Transverse colon (tissue), 4 donors: Measurements from ENCODE around the gene SCGB1C1. TPM values are rescaled to one million over a fixed set of nuclear protein-coding genes. Genes with fewer than 3 reads are reported as not detected.
"Not testable (repeated sequence)": the region's sequence is repeated elsewhere in the genome, so short reads cannot be mapped to it uniquely, and the experiment has no call there.

Experiments
- DNase-seq: peaks from one replicate; pipeline ENCODE4 v3.0.0-alpha.2; 2019
- H3K27ac ChIP-seq, 4 donors: fragments of 200-600 bp; sonication (generic); 2 replicates each; pipeline ENCODE4 v1.5.1; 2016 to 2018; ENCODE audit warnings: inconsistent platforms in 4 of 4
- H3K27me3 ChIP-seq: fragments of 200-600 bp; sonication (generic); 2 replicates; pipeline ENCODE4 v1.5.1; 2017; ENCODE audit warnings: inconsistent platforms
- H3K36me3 ChIP-seq, 4 donors: fragments of 200-600 bp; sonication (generic); 2 replicates each; pipeline ENCODE4 v1.5.1; 2017 to 2019; ENCODE audit warnings: inconsistent platforms in 4 of 4
- H3K4me1 ChIP-seq, 4 donors: fragments of 200-600 bp; sonication (generic); 2 replicates each; pipeline ENCODE4 v1.5.1; 2017 to 2020; ENCODE audit warnings: inconsistent platforms in 4 of 4
- H3K4me3 ChIP-seq, 4 donors: fragments of 200-600 bp; sonication (generic); 1 replicate in 1 of 4; 2 replicates in 3 of 4; pipeline versions ENCODE4 v1.5.1 to v1.6.1; 2017 to 2019; ENCODE audit warnings: inconsistent platforms in 4 of 4
- H3K9me3 ChIP-seq, 2 donors: fragments of 200-600 bp; sonication (generic); 2 replicates each; pipeline ENCODE4 v1.5.1; 2017 to 2019; ENCODE audit warnings: inconsistent platforms in 2 of 2
- EP300 ChIP-seq: sonication (generic); formaldehyde crosslinking; IDR thresholded peaks from one replicate; pipeline ENCODE4 v1.6.1; 2017; ENCODE audit warnings: antibody characterized with exemption, low read depth
- POLR2A ChIP-seq: fragments of 450-650 bp; IDR thresholded peaks from one replicate; pipeline ENCODE4 v1.6.1; 2016; ENCODE audit warnings: antibody characterized with exemption, mild to moderate bottlenecking, moderate library complexity
- POLR2AphosphoS5 ChIP-seq, 3 donors: sonication (generic); formaldehyde crosslinking; IDR thresholded peaks; one replicate each; pipeline ENCODE4 v1.6.1; 2016; ENCODE audit warnings: antibody characterized with exemption in 3 of 3
- WGBS, 2 donors: methylation state at CpG; one replicate each; pipeline ENCODE4 v1.1.5; 2018; ENCODE audit warnings: low coverage in 1 of 2; 5-methylcytosine and 5-hydroxymethylcytosine counted together
- in situ Hi-C, 4 donors: fragments of 200-750 bp; cut with MboI; loops; one replicate each; pipeline versions ENCODE4 v1.15.0 to v1.15.1; 2017; ENCODE audit warnings: low sequenced_read_pairs in 3 of 4, low pct_ligation_motif_present in 1 of 4, low pct_unique_long_range_greater_than_20kb in 1 of 4
- intact Hi-C: fragments of 100-400 bp; cut with DNase I; formaldehyde crosslinking; loops from one replicate; pipeline ENCODE4 v1.15.1; 2023; ENCODE audit warnings: low total_unique reads
- total RNA-seq, 4 donors: library from RNA; depleted of rRNA; stranded (reverse); fragments of >200 nt; gene quantifications; one replicate each; pipeline ENCODE4 v1.1.0, GENCODE V29; 2016
- TF ChIP-seq, protein P1 (sequence below), 5 experiments: fragments of 200-600 bp in 3 of 5; fragments of 450-650 bp in 2 of 5; sonication (generic) in 3 of 5; IDR thresholded peaks; 1 replicate in 2 of 5; 2 replicates in 3 of 5; pipeline ENCODE4 v1.5.1; 2016 to 2017; ENCODE audit warnings: antibody characterized with exemption in 5 of 5, inconsistent platforms in 3 of 5, mild to moderate bottlenecking in 2 of 5, moderate library complexity in 1 of 5

Gene SCGB1C1
- total RNA-seq, 4 donors from 2014 or later = not detected

DNA sequence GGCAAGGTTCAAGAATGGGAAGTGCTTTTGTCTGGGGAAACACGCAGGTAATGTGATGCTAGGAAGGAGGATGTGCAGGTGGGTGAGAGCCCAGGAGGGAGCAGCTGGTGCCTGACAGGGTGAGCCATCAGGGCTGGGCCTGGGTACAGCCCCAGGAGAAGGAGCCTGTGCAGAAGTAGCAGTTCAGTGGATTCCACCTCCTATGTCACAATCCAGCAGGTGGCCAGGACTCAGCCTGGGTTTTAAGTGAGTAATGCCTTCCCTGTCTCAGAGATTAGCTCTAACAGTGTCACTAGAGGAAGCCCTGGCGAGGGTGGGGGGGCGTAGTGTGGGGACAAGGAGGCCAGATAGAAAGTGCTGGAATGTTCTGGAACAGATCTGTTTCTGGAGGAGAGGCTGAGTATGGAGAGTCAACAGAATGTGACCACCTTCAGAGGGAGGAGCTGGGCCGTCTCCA is 22.7 kb downstream of the SCGB1C1 start:
- no peak overlapping the region for H3K4me3 ChIP-seq
- 80 to 81% methylated on average over 3 to 4 of the region's 4 CpGs for WGBS, 2 donors
- no peak for TF ChIP-seq POLR2AphosphoS5 (IDR thresholded peaks at IDR 0.05)
- TF ChIP-seq, protein P1, sequence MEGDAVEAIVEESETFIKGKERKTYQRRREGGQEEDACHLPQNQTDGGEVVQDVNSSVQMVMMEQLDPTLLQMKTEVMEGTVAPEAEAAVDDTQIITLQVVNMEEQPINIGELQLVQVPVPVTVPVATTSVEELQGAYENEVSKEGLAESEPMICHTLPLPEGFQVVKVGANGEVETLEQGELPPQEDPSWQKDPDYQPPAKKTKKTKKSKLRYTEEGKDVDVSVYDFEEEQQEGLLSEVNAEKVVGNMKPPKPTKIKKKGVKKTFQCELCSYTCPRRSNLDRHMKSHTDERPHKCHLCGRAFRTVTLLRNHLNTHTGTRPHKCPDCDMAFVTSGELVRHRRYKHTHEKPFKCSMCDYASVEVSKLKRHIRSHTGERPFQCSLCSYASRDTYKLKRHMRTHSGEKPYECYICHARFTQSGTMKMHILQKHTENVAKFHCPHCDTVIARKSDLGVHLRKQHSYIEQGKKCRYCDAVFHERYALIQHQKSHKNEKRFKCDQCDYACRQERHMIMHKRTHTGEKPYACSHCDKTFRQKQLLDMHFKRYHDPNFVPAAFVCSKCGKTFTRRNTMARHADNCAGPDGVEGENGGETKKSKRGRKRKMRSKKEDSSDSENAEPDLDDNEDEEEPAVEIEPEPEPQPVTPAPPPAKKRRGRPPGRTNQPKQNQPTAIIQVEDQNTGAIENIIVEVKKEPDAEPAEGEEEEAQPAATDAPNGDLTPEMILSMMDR (IDR thresholded peaks at IDR 0.05) = no peak
- no peak for TF ChIP-seq EP300
- TF ChIP-seq POLR2A = no peak
- no peak overlapping the region for H3K27ac ChIP-seq
- H3K4me1 ChIP-seq = peaks cover 0 to 3% (median under 1%) of the 10 kb centered on the region in 4 donors
- in situ Hi-C loops (no loop called here), intact Hi-C loops (no loop called here)
- H3K36me3 ChIP-seq = peaks cover 0 to 37% (median 15%) of the 10 kb centered on the region in 4 donors
- no peaks in the 10 kb centered on the region for H3K9me3 ChIP-seq
- DNase-seq = no peak
- H3K27me3 ChIP-seq = no peaks in the 10 kb centered on the region

DNA sequence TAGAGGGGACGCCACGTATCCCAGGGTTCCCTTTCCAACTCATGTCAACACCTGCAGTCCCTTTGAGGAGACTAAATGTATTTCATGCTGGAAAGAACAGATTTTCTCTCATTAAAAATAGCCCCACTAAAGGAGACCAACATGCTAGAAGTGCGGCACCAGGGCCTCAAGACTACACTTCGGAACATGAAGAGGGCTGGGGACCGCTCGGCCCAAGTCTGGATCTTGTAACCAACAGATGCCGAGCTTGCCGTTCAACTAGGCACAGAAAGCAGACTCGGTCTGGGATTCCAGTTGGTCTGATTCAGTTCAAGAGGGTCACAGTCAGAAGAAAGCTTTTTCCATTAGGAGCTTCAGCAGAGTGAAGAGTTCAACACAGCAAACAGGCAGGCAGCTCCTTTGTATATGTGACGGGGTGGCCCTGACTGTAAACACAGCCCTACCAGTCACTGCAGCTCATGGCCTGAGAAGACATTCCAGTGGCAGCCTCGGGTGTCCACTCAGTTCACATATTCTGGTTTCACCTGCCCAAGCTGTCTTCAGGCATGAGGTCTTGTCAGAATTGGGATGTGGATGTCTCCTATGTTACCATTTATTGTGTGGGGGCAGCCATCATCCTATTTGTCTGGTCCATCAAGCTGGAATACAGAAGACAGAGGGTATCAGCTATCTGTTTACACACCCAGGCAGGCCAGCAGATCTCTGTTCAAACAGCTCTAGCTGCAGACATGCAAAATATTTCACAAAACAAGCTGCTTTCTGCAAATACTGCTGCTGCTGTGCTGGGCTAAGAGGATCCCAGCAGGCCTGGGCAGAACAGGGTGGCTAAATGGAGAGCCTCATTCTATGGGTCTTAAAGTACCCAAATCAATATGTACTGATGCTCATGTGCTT is 23.4 kb downstream of the SCGB1C1 start:
- in situ Hi-C loops = no loop called here
- no peak for DNase-seq
- Histone ChIP-seq H3K27ac (no peak overlapping the region), H3K9me3 (no peaks in the 10 kb centered on the region), H3K4me1 (no peaks in the 10 kb centered on the region), H3K4me3 (no peak overlapping the region), H3K36me3 (peaks cover 0 to 35% (median 14%) of the 10 kb centered on the region in 4 donors), H3K27me3 (no peaks in the 10 kb centered on the region)
- intact Hi-C loops = no loop called here
- TF ChIP-seq POLR2A (no peak), EP300 (no peak), POLR2AphosphoS5 (IDR thresholded peaks at IDR 0.05) (no peak)
- TF ChIP-seq, protein P1 (IDR thresholded peaks at IDR 0.05) = no peak
- 87 to 96% methylated on average over 3 to 11 of the region's 11 CpGs for WGBS, 2 donors

DNA sequence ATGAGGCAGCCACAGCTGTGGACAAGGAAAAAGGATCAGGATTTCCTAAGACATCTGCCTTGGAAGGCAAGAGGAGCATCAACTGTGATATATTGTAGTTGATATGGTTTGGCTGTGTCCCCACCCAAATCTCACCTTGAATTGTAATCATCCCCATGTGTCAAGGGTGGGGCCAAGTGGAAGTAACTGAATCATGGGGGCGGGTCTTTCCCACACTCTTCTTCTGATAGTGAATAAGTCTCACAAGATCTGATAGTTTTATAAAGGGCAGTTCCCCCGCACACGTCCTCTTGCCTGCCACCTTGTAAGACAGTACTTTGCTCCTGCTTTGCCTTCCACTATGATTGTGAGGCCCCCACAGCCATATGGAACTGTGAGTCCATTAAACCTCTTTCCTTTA is 24.8 kb downstream of the SCGB1C1 start:
- no peaks in the 10 kb centered on the region for H3K27me3 ChIP-seq
- in situ Hi-C loops (no loop called here), intact Hi-C loops (no loop called here)
- DNase-seq = no peak
- no peaks in the 10 kb centered on the region for H3K4me1 ChIP-seq
- peaks cover 0 to 21% (median 7%) of the 10 kb centered on the region in 4 donors for H3K36me3 ChIP-seq
- WGBS, 2 donors = 88 to 93% methylated on average over 2 to 3 of the region's 3 CpGs
- TF ChIP-seq, protein P1 (IDR thresholded peaks at IDR 0.05) = no peak
- TF ChIP-seq EP300 (no peak), POLR2A (no peak), POLR2AphosphoS5 (IDR thresholded peaks at IDR 0.05) (no peak)
- no peaks in the 10 kb centered on the region for H3K9me3 ChIP-seq
- no peak overlapping the region for H3K27ac ChIP-seq
- no peak overlapping the region for H3K4me3 ChIP-seq

DNA sequence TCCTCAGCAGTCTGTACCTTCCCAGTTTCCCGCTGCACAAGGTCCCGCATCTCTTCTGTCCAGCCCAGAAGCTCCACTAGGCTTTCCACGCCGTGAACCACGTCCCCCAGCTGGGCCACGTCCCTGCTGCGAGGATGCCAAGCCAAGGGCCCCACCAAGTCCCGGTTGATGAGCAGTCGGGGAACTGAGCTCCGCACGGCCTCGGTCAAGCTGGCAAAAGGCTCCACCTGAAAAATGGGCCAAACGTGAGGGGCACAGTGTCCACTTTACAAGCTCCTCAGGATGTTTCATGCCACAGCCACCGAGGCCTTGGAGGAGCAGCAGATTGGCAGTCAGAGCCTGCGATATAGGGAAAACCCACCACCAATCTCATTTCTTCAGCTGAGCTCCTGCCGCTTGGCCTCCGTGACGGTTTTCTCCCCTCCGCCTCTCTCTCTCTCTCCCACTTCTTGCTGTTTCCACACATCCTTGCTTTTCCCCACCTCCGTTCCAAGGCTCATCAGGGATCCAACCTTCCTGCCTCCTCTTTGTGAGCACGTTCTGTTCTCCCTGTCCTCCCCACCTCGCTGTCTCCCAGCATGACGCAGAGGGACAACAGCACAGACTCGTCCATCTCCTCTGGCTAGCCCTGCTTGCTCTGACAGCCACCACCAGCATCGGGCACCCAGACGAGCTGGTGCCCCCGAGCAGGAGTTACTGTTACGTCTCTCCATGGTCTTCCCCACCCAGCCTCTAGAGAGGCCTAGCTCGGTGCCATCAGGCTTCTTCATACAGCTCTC is 26.1 kb downstream of the SCGB1C1 start:
- no peak for DNase-seq
- H3K27me3 ChIP-seq = no peaks in the 10 kb centered on the region
- H3K36me3 ChIP-seq = peaks cover 0 to 10% (median 3%) of the 10 kb centered on the region in 4 donors
- WGBS, 2 donors = 93 to 95% methylated on average over 12 to 29 of the region's 29 CpGs
- in situ Hi-C loops = no loop called here
- intact Hi-C loops = no loop called here
- H3K27ac ChIP-seq = no peak overlapping the region
- TF ChIP-seq, protein P1 (IDR thresholded peaks at IDR 0.05) = no peak
- no peak for TF ChIP-seq POLR2A
- TF ChIP-seq EP300 = no peak
- no peak for TF ChIP-seq POLR2AphosphoS5 (IDR thresholded peaks at IDR 0.05)
- H3K4me1 ChIP-seq = no peaks in the 10 kb centered on the region
- H3K9me3 ChIP-seq = no peaks in the 10 kb centered on the region
- no peak overlapping the region for H3K4me3 ChIP-seq

DNA sequence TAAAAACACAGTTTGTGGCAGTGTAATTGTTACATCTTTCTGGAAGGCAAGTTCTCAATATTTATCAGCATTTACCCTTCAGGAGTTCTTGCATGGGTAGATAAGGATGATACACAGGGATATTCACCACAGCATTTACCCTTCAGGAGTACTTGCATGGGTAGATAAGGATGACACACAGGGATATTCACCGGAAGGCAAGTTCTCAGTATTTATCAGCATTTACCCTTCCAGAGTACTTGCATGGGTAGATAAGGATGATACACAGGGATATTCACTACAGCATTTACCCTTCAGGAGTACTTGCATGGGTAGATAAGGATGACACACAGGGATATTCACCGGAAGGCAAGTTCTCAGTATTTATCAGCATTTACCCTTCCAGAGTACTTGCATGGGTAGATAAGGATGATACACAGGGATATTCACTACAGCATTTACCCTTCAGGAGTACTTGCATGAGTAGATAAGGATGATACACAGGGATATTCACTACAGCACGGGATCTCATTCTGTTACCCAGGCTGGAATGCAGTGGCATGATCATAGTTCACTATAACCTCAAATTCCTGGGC is 27.9 kb downstream of the SCGB1C1 start:
- H3K9me3 ChIP-seq, intact Hi-C loops, in situ Hi-C loops, H3K27me3 ChIP-seq, H3K27ac ChIP-seq, H3K36me3 ChIP-seq, H3K4me1 ChIP-seq, H3K4me3 ChIP-seq, DNase-seq: not testable (repeated sequence)
- 93 to 100% methylated on average over 1 to 3 of the region's 3 CpGs for WGBS, 2 donors
